Left ventricle myocardium inferior (tissue), 1 donor: ENCODE data around the gene PKN3. TPM values are rescaled to one million over a fixed set of nuclear protein-coding genes. Genes with fewer than 3 reads are reported as not detected.
"Not testable (repeated sequence)": the region's sequence is repeated elsewhere in the genome, so short reads cannot be mapped to it uniquely, and the experiment has no call there.

Experiments
- DNase-seq: peaks from one replicate; pipeline ENCODE4 v3.0.0-alpha.2; 2020
- H3K27ac ChIP-seq: fragments of 200-600 bp; replicated peaks from 2 replicates; pipeline ENCODE4 v1.8.0; 2021
- H3K27me3 ChIP-seq: fragments of 200-600 bp; 2 replicates; pipeline ENCODE4 v1.8.0; 2021; ENCODE audit warnings: low read depth
- H3K36me3 ChIP-seq: fragments of 200-600 bp; 2 replicates; pipeline ENCODE4 v1.8.0; 2021
- H3K4me1 ChIP-seq: fragments of 200-600 bp; 2 replicates; pipeline ENCODE4 v1.8.0; 2021
- H3K4me3 ChIP-seq: fragments of 200-600 bp; 2 replicates; pipeline ENCODE4 v1.8.0; 2021; ENCODE audit warnings: mild to moderate bottlenecking, moderate library complexity
- H3K9me3 ChIP-seq: fragments of 200-600 bp; replicated peaks from 2 replicates; pipeline ENCODE4 v1.8.0; 2021
- intact Hi-C: fragments of 100-400 bp; cut with micrococcal nuclease; formaldehyde crosslinking; loops from one replicate; pipeline ENCODE4 v1.11.0; 2022
- total RNA-seq: library from RNA; stranded (reverse); fragmentation: NEBNext Ultra II Directional; extraction: Animal tissue kit (Norgen Biotek cat#: 25700); gene quantifications from one replicate; pipeline ENCODE4 v1.2.1, GENCODE V29; 2021
- TF ChIP-seq, protein P1 (sequence below): fragments of 200-600 bp; IDR thresholded peaks from 2 replicates; pipeline ENCODE4 v1.8.0; 2021; ENCODE audit warnings: antibody characterized with exemption, mild to moderate bottlenecking, borderline replicate concordance
- donor health status: DM: no; HTN: yes; CAD: no; lungs with severe emphysema.

Gene PKN3
- total RNA-seq, 1 donor from 2014 or later, result 6.3 TPM

DNA sequence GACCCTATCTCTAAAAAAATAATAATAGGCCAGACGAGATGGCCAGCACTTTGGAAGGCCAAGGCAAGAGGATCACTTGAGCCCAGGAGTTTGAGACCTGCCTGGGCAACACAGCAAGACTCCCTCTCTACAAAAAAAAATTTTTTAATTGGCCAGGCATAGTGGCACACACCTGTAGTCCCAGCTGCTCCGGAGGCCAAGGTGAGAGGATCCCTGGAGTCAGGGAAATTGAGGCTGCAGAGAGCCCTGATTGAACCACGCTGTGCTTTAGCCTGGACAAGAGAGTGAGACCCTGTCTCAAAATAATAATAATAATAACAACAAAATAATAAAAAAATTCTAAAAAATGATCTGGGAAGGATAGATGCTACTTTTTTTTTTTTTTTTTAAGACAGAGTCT, 44.5 kb upstream of the PKN3 start:
- H3K27me3 ChIP-seq, result no peaks in the 10 kb centered on the region
- H3K4me3 ChIP-seq, result no peak overlapping the region
- no peaks in the 10 kb centered on the region for H3K36me3 ChIP-seq
- DNase-seq, result no peak
- intact Hi-C loops, result no loop called here
- TF ChIP-seq, protein P1, sequence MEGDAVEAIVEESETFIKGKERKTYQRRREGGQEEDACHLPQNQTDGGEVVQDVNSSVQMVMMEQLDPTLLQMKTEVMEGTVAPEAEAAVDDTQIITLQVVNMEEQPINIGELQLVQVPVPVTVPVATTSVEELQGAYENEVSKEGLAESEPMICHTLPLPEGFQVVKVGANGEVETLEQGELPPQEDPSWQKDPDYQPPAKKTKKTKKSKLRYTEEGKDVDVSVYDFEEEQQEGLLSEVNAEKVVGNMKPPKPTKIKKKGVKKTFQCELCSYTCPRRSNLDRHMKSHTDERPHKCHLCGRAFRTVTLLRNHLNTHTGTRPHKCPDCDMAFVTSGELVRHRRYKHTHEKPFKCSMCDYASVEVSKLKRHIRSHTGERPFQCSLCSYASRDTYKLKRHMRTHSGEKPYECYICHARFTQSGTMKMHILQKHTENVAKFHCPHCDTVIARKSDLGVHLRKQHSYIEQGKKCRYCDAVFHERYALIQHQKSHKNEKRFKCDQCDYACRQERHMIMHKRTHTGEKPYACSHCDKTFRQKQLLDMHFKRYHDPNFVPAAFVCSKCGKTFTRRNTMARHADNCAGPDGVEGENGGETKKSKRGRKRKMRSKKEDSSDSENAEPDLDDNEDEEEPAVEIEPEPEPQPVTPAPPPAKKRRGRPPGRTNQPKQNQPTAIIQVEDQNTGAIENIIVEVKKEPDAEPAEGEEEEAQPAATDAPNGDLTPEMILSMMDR, result no peak
- H3K9me3 ChIP-seq, result no peaks in the 10 kb centered on the region
- no peak overlapping the region for H3K27ac ChIP-seq
- H3K4me1 ChIP-seq, result peaks cover 16% of the 10 kb centered on the region

DNA sequence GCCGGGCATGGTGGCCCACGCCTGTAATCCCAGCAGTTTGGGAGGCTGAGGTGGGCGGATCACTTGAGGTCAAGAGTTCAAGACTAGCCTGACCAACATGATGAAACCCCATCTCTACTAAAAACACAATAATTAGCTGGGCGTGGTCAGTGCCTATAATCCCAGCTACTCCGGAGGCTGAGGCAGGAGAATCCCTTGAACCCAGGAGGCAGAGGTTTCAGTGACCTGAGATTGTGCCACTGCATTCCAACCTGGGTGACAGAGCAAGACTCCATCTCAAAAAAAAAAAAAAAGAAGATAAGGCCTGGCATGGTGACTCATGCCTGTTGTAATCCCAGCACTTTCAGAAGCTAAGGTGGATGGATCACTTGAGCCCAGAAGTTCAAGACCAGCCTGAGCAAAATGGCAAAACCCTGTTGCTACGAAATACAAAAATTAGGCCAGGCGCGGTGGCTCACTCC, 35.8 kb upstream of the PKN3 start:
- H3K4me3 ChIP-seq, H3K27ac ChIP-seq, H3K27me3 ChIP-seq, intact Hi-C loops, H3K9me3 ChIP-seq, H3K36me3 ChIP-seq, H3K4me1 ChIP-seq, DNase-seq: not testable (repeated sequence)

DNA sequence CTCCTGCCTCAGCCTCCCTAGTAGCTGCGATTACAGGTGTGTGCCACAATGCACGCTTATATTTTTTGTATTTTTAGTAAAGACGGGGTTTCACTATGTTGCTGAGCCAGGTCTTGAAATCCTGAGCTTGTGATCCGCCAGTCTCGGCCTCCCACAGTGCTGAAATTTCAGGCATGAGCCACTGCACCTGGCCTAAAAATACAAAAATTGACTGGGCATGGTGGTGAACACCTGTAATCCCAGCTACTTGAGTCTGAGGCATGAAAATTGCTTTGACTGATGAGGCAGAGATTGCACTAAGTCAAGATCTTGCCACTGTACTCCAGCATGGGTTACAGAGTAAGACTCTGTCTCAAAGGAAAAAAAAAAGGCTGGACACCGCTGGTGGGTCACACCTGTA, 32.5 kb upstream of the PKN3 start:
- no peaks in the 10 kb centered on the region for H3K9me3 ChIP-seq
- no peaks in the 10 kb centered on the region for H3K27me3 ChIP-seq
- intact Hi-C loops, result no loop called here
- TF ChIP-seq, protein P1, result no peak
- H3K4me3 ChIP-seq, result no peak overlapping the region
- H3K4me1 ChIP-seq, result no peaks in the 10 kb centered on the region
- no peak for DNase-seq
- no peak overlapping the region for H3K27ac ChIP-seq
- H3K36me3 ChIP-seq, result no peaks in the 10 kb centered on the region

DNA sequence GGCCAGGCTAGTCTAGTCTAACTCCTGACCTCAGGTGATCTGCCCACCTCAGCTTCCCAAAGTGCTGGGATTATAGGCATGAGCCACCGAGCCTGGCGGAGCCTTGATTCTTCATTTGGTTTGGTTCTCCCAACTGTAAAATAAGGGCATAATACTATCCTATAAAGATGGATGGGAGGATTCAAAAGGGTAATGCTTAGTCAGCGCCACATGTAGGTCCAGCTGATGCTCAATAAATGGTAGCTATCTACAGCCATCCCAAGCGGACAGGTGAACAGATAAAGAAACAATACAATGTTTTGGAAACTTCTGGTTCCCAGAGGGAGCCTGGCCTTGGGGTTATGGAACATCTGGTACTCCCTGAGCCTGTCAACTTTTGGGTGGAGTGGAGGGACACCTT, 26.9 kb upstream of the PKN3 start:
- Histone ChIP-seq H3K4me3 (no peak overlapping the region), H3K27me3 (no peaks in the 10 kb centered on the region), H3K4me1 (no peaks in the 10 kb centered on the region), H3K36me3 (no peaks in the 10 kb centered on the region), H3K9me3 (no peaks in the 10 kb centered on the region), H3K27ac (no peak overlapping the region)
- TF ChIP-seq, protein P1, result no peak
- intact Hi-C loops, result no loop called here
- DNase-seq, result no peak

DNA sequence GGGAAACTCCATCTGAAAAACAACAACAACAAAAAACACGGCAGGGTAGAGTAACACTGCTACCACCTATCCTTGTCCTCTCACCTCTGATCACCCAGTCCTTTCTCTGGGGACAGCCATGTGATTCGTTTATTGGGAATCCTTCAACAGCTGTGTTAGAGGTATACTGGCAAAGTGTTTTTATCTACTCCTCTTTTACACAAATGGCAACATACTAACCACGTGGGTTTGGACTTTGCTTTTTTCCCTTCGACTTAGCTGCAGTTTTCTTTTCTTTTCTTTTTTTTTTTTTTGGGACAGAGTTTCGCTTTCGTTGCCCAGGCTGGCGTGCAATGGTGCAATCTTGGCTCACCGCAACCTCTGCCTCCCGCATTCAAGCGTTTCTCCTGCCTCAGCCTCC, 24.5 kb upstream of the PKN3 start:
- Histone ChIP-seq H3K27me3 (no peaks in the 10 kb centered on the region), H3K27ac (no peak overlapping the region), H3K9me3 (no peaks in the 10 kb centered on the region), H3K4me3 (no peak overlapping the region), H3K36me3 (no peaks in the 10 kb centered on the region), H3K4me1 (no peaks in the 10 kb centered on the region)
- intact Hi-C loops, result no loop called here
- TF ChIP-seq, protein P1, result no peak
- DNase-seq, result no peak

DNA sequence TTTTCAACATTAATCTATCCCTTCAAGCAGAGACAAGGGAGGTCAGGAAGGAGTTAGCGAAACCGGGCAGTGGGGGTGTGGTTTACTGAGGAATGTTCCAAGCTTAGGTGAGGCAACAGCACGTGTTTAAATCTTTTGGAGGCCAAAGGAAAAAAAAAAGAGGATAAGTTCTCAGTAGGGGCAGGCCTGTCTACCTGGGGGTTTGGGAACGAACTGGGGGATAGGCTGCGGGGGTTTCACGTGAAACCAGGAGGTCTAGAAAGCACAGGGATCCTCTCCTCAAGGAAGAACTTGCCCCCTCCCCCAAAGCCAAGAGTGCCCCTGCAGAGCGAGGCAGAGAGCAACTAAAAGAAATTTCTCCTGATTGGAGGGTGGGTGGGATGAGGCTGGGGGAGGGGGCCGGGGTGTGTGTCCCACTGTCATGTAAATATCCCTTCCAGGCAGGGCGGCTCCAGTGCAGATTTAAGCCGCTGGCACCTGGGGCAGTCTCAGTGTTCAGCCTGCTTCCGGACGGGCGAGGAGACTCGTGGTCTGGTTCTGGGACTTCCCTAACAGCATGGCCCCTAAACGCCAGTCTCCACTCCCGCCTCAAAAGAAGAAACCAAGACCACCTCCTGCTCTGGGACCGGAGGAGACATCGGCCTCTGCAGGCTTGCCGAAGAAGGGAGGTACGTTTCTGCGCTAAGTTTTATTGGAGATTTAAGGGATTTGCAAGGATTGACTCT, 18.8 kb upstream of the PKN3 start:
- Histone ChIP-seq H3K4me1 (peaks cover 31% of the 10 kb centered on the region), H3K27me3 (no peaks in the 10 kb centered on the region), H3K9me3 (no peaks in the 10 kb centered on the region), H3K27ac (peak overlapping the region; percentile 77), H3K36me3 (no peaks in the 10 kb centered on the region), H3K4me3 (peak overlapping the region; percentile 72)
- peak; percentile 41 for DNase-seq
- intact Hi-C loops, result no loop called here
- TF ChIP-seq, protein P1, result no peak
